COR-L47 (cell line): ENCODE measurements around the gene UBLCP1.
"Not testable (repeated sequence)": the region's sequence is repeated elsewhere in the genome, so short reads cannot be mapped to it uniquely, and the experiment has no call there.

Source experiments
- DNase-seq: peaks from one replicate; lab custom pipeline; 2025; lab: John Stamatoyannopoulos, UW

UBLCP1 gene

GRCh38 chr5:159252195-159252594 lies 10.9 kb upstream of the UBLCP1 start:
- DNase-seq, result no peak

GRCh38 chr5:159257007-159257406 lies 6.1 kb upstream of the UBLCP1 start:
- DNase-seq, result no peak

- no peak for DNase-seq
Measured at GRCh38 chr5:159257629-159258283, 5.3 kb upstream of the UBLCP1 start.

- no peak for DNase-seq
Measured at GRCh38 chr5:159258361-159258760, 4.7 kb upstream of the UBLCP1 start.

- DNase-seq, result not testable (repeated sequence)
Measured at GRCh38 chr5:159260212-159260611, 2.9 kb upstream of the UBLCP1 start.

GRCh38 chr5:159262472-159262858 lies 625 bp upstream of the UBLCP1 start:
- no peak for DNase-seq

GRCh38 chr5:159263569-159263905 lies 447 bp downstream of the UBLCP1 start:
- DNase-seq, result no peak

GRCh38 chr5:159266764-159267163 lies 3.7 kb downstream of the UBLCP1 start:
- DNase-seq, result not testable (repeated sequence)

GRCh38 chr5:159269723-159270122 lies 6.6 kb downstream of the UBLCP1 start:
- DNase-seq, result no peak

GRCh38 chr5:159273923-159274322 lies 10.8 kb downstream of the UBLCP1 start:
- DNase-seq, result no peak

- DNase-seq, result no peak
Measured at GRCh38 chr5:159274676-159275075, 11.6 kb downstream of the UBLCP1 start.

- peak; percentile 38 for DNase-seq
Measured at GRCh38 chr5:159286420-159287035, 23.4 kb downstream of the UBLCP1 start.

GRCh38 chr5:159290741-159291140 lies 27.7 kb downstream of the UBLCP1 start:
- DNase-seq, result no peak

GRCh38 chr5:159294921-159295320 lies 31.8 kb downstream of the UBLCP1 start:
- DNase-seq, result no peak

- not testable (repeated sequence) for DNase-seq
Measured at GRCh38 chr5:159297300-159297699, 34.2 kb downstream of the UBLCP1 start.

GRCh38 chr5:159301466-159301865 lies 38.4 kb downstream of the UBLCP1 start:
- no peak for DNase-seq

- not testable (repeated sequence) for DNase-seq
Measured at GRCh38 chr5:159301929-159302860, 39.1 kb downstream of the UBLCP1 start.

- no peak for DNase-seq
Measured at GRCh38 chr5:159303286-159303685, 40.2 kb downstream of the UBLCP1 start.

GRCh38 chr5:159304961-159305595 lies 42.0 kb downstream of the UBLCP1 start:
- no peak for DNase-seq

- DNase-seq, result no peak
Measured at GRCh38 chr5:159309689-159310433, 46.8 kb downstream of the UBLCP1 start.

GRCh38 chr5:159310511-159310910 lies 47.4 kb downstream of the UBLCP1 start:
- peak; percentile 15 for DNase-seq

GRCh38 chr5:159311063-159311462 lies 48.0 kb downstream of the UBLCP1 start:
- DNase-seq, result no peak
